Measurements from ENCODE around the gene PCYT1A.
"Not testable (repeated sequence)": the region's sequence is repeated elsewhere in the genome, so short reads cannot be mapped to it uniquely, and the experiment has no call there.

The PCYT1A gene

DNA sequence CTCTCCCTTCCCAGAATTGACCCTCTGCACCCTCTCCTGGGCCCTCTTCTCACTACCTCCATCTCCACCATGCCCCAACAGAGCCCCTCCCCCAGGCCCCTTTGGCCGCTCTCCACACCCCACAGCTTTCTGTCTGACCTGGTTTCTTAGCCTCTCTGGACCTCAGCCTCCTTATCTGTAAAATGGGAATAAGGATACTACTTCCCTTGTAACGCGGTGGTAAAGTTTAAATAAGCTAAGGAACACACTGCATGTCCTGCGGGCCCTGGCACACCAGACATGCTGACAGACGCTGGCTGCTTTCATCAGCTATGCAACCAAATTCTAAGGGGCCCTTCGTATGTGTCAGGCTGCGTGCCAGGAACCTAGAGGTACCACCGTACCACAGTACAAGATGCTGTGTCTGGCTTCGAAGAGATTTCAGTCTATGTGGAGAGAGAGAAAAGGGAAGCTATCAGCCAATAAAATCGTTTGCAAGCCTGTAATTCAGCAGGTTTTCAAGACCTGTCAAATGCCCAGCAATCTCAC lies 72.0 kb downstream of the PCYT1A start:
- no peak overlapping the region for H3K27ac ChIP-seq (ENCODE audit: low read depth, low read length)

DNA sequence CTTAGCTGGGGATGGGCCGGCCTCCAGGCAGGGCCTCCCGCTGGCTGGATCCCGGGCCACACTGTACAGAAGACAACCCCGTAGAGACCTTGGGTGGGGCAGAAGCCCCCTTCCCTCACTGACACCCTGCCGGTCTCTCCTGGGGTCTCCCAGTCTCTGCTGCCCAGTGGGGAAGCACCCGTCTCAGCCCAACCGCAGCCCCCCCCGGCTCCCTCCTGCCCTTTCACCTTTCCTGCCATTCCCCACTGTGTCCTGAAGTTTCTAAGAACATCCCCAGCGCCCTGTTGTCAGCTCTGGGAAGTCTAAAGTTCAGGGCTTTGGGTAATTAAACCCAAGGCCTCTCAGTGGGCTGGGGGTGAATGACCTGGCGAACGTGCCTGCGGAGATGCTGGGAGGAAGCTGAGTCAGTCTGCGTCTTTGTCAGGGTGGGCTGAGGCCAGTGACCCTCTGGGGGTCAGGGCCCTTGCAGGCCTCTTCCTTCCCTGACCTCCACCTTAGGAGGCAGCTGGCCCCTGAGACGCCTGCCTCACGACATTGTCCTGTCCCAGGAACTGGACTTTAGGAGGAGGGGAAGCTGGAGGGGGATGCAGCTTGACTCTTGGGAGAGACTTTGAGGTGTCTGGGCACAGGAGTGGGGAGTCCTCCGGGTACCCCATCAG lies 72.6 kb downstream of the PCYT1A start:
- no peaks in the 10 kb centered on the region for H3F3A ChIP-seq (ENCODE audit: insufficient read depth)
- no peak overlapping the region for H2AFZ ChIP-seq (ENCODE audit: low read depth, low read length, severe bottlenecking)
- no peak overlapping the region for H3K9ac ChIP-seq (ENCODE audit: low read length)
- no peaks in the 10 kb centered on the region for H3K36me3 ChIP-seq (ENCODE audit: low read length)
- H3K27ac ChIP-seq (ENCODE audit: low read depth, low read length): no peak overlapping the region
- no peak for TF ChIP-seq EZH2phosphoT487 (conservative IDR thresholded peaks at IDR 0.05; ENCODE audit: low read length)
- TF ChIP-seq, protein P1, sequence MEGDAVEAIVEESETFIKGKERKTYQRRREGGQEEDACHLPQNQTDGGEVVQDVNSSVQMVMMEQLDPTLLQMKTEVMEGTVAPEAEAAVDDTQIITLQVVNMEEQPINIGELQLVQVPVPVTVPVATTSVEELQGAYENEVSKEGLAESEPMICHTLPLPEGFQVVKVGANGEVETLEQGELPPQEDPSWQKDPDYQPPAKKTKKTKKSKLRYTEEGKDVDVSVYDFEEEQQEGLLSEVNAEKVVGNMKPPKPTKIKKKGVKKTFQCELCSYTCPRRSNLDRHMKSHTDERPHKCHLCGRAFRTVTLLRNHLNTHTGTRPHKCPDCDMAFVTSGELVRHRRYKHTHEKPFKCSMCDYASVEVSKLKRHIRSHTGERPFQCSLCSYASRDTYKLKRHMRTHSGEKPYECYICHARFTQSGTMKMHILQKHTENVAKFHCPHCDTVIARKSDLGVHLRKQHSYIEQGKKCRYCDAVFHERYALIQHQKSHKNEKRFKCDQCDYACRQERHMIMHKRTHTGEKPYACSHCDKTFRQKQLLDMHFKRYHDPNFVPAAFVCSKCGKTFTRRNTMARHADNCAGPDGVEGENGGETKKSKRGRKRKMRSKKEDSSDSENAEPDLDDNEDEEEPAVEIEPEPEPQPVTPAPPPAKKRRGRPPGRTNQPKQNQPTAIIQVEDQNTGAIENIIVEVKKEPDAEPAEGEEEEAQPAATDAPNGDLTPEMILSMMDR (IDR thresholded peaks at IDR 0.05; ENCODE audit: insufficient read depth, low read length, poor library complexity, severe bottlenecking): no peak
- no peaks in the 10 kb centered on the region for H4K20me1 ChIP-seq (ENCODE audit: low read depth, low read length)
- no peaks in the 10 kb centered on the region for H3K9me2 ChIP-seq (replicated peaks; ENCODE audit: insufficient read depth, low read length)
- no peaks in the 10 kb centered on the region for H3K27me3 ChIP-seq (ENCODE audit: low read length)
- H3K4me2 ChIP-seq (ENCODE audit: low read depth, low read length, poor library complexity, severe bottlenecking): no peak overlapping the region
- H3K79me2 ChIP-seq (ENCODE audit: insufficient read depth, low read length): no peaks in the 10 kb centered on the region
- no peaks in the 10 kb centered on the region for H3K9me3 ChIP-seq (ENCODE audit: insufficient read depth, low read length)
- no peak overlapping the region for H3K4me3 ChIP-seq (ENCODE audit: insufficient read depth, low read length, poor library complexity, severe bottlenecking)

More for the DNA sequence above, 72.0 kb downstream of the PCYT1A start:
- Histone ChIP-seq H3K79me2 (ENCODE audit: insufficient read depth, low read length) (no peaks in the 10 kb centered on the region), H3K9me3 (ENCODE audit: insufficient read depth, low read length) (no peaks in the 10 kb centered on the region), H3K4me3 (ENCODE audit: insufficient read depth, low read length, poor library complexity, severe bottlenecking) (no peak overlapping the region), H3K4me2 (ENCODE audit: low read depth, low read length, poor library complexity, severe bottlenecking) (no peak overlapping the region), H3K36me3 (ENCODE audit: low read length) (no peaks in the 10 kb centered on the region), H3F3A (ENCODE audit: insufficient read depth) (no peaks in the 10 kb centered on the region), H3K9ac (ENCODE audit: low read length) (no peak overlapping the region), H2AFZ (ENCODE audit: low read depth, low read length, severe bottlenecking) (no peak overlapping the region), H4K20me1 (ENCODE audit: low read depth, low read length) (no peaks in the 10 kb centered on the region), H3K9me2 (replicated peaks; ENCODE audit: insufficient read depth, low read length) (no peaks in the 10 kb centered on the region), H3K27me3 (ENCODE audit: low read length) (no peaks in the 10 kb centered on the region)
- TF ChIP-seq EZH2phosphoT487 (conservative IDR thresholded peaks at IDR 0.05; ENCODE audit: low read length): no peak
- TF ChIP-seq, protein P1 (IDR thresholded peaks at IDR 0.05; ENCODE audit: insufficient read depth, low read length, poor library complexity, severe bottlenecking): no peak

DNA sequence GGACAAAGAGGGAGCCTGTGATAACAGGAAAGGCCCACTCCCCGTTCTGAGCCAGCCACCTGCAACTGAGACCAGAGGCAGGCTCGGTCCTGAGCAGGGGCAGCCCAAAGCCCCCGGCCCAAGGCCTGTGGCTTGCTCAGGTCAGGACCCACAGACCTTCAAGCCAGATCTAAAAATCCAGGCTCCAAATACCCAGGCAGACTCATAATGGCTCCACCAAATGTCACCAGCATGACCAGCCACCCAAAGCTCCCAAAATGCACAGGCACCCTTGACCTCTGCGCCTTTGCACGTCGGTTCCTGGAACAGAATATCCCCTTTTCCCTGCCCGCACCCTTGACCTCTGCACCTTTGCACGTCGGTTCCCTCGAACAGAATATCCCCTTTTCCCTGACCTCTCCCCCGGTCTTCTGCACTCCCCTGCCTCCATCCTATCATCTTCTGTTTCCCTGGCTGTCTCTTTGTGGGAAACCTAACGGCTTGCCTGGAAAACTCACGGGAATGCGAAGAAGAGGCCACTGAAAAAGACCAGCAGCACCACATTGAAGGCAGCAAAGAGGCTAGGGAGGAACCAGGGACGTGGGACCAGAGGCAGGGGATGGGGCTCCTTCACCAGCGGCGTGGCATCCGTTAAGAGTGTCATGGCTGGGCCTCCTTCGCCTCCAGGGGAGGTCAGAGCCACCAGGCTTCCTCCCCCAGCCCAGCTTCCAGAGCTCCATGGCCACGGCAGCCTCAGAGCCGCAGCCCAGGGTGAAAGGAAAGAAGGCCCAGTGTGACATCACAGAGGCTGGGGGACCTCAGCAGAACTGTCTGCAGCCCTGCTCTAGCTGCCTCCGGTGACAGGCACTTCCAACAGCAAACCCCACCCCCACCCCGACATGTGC lies 76.6 kb downstream of the PCYT1A start, which contains the start of gene ZDHHC19:
Gene ZDHHC19, minus strand, starts transcription at position 728 of the 884 bp plus-strand sequence. Its CDS starts 85 bp downstream, at position 643.
- Histone ChIP-seq H3K9me3 (ENCODE audit: insufficient read depth, low read length) (no peaks in the 10 kb centered on the region), H3K9me2 (replicated peaks; ENCODE audit: insufficient read depth, low read length) (no peaks in the 10 kb centered on the region), H3F3A (ENCODE audit: insufficient read depth) (no peaks in the 10 kb centered on the region), H2AFZ (ENCODE audit: low read depth, low read length, severe bottlenecking) (no peak within 1 kb of the TSS), H3K36me3 (ENCODE audit: low read length) (no peaks in the 10 kb centered on the region), H3K9ac (ENCODE audit: low read length) (no peak within 1 kb of the TSS), H3K4me2 (ENCODE audit: low read depth, low read length, poor library complexity, severe bottlenecking) (no peak within 1 kb of the TSS), H3K27me3 (ENCODE audit: low read length) (no peaks in the 10 kb centered on the region), H3K4me3 (ENCODE audit: insufficient read depth, low read length, poor library complexity, severe bottlenecking) (no peak within 1 kb of the TSS), H3K27ac (ENCODE audit: low read depth, low read length) (no peak within 1 kb of the TSS), H3K79me2 (ENCODE audit: insufficient read depth, low read length) (no peaks in the 10 kb centered on the region), H4K20me1 (ENCODE audit: low read depth, low read length) (no peaks in the 10 kb centered on the region)
- TF ChIP-seq, protein P1 (IDR thresholded peaks at IDR 0.05; ENCODE audit: insufficient read depth, low read length, poor library complexity, severe bottlenecking): no peak
- TF ChIP-seq EZH2phosphoT487 (conservative IDR thresholded peaks at IDR 0.05; ENCODE audit: low read length): no peak

DNA sequence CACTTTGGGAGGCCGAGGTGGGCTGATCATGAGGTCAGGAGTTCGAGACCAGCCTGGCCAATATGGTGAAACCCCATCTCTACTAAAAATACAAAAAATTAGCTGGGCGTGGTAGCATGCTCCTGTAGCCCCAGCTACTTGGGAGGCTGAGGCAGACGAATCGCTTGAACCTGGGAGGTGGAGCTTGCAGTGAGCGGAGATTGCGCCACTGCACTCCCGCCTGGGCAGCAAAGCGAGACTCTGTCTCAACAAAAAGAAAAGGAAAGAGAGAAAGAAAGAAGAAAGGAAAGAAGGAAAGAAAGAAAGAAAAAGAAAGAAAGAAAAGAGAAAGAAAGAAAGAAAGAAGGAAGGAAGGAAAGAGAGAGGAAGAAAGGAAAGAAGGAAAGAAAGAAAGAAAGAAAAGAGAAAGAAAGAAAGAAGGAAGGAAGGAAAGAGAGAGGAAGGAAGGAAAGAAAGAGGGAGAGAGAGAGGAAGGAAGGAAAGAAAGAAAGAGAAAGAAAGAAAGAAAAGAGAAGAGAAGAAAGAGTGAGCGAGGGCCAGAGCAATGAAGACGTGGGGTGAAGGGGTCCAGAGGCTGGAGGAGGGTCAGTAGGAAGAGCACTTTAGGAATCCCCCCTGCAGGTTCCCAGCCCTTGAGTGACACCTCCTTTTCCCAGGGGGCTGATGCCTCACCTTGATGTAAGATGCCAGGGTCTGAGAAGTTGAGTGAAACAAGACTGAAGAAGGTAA lies 77.4 kb downstream of the PCYT1A start:
- H3K9me2 ChIP-seq (replicated peaks; ENCODE audit: insufficient read depth, low read length); H3K9ac ChIP-seq (ENCODE audit: low read length); H3K9me3 ChIP-seq (ENCODE audit: insufficient read depth, low read length); H3K27me3 ChIP-seq (ENCODE audit: low read length); H3F3A ChIP-seq (ENCODE audit: insufficient read depth); H3K4me3 ChIP-seq (ENCODE audit: insufficient read depth, low read length, poor library complexity, severe bottlenecking); H2AFZ ChIP-seq (ENCODE audit: low read depth, low read length, severe bottlenecking); H4K20me1 ChIP-seq (ENCODE audit: low read depth, low read length); H3K27ac ChIP-seq (ENCODE audit: low read depth, low read length); H3K4me2 ChIP-seq (ENCODE audit: low read depth, low read length, poor library complexity, severe bottlenecking); H3K79me2 ChIP-seq (ENCODE audit: insufficient read depth, low read length); H3K36me3 ChIP-seq (ENCODE audit: low read length): not testable (repeated sequence)
